ENCODE data around the gene CELF2.
"Not testable (repeated sequence)": the region's sequence is repeated elsewhere in the genome, so short reads cannot be mapped to it uniquely, and the experiment has no call there.

Gene CELF2

GRCh38 chr10:11329062-11329673 is 311.5 kb downstream of the CELF2 start:
- DNase-seq (ENCODE audit: low read depth, low spot score) = no peak
- peak overlapping the region; percentile 15 for H3K27ac ChIP-seq

- no peak for DNase-seq (ENCODE audit: low read depth, low spot score)
- no peak overlapping the region for H3K27ac ChIP-seq
Measured at GRCh38 chr10:11330383-11331045, 312.8 kb downstream of the CELF2 start.

GRCh38 chr10:11331046-11331577 is 313.4 kb downstream of the CELF2 start:
- no peak for DNase-seq (ENCODE audit: low read depth, low spot score)
- H3K27ac ChIP-seq = no peak overlapping the region

GRCh38 chr10:11331726-11332125 is 314.1 kb downstream of the CELF2 start:
- no peak for DNase-seq (ENCODE audit: low read depth, low spot score)
- no peak overlapping the region for H3K27ac ChIP-seq

- H3K27ac ChIP-seq = no peak overlapping the region
Measured at GRCh38 chr10:11332846-11333245, 315.2 kb downstream of the CELF2 start.

GRCh38 chr10:11334436-11334835 is 316.8 kb downstream of the CELF2 start:
- DNase-seq (ENCODE audit: low read depth, low spot score) = no peak
- no peak overlapping the region for H3K27ac ChIP-seq

More at GRCh38 chr10:11332846-11333245, 315.2 kb downstream of the CELF2 start:
- no peak for DNase-seq (ENCODE audit: low read depth, low spot score)

- DNase-seq (ENCODE audit: low read depth, low spot score) = no peak
- no peak overlapping the region for H3K27ac ChIP-seq
Measured at GRCh38 chr10:11335167-11335652, 317.5 kb downstream of the CELF2 start.

GRCh38 chr10:11335881-11336430 is 318.3 kb downstream of the CELF2 start:
- H3K27ac ChIP-seq = no peak overlapping the region

GRCh38 chr10:11336722-11337162 is 319.1 kb downstream of the CELF2 start:
- DNase-seq (ENCODE audit: low read depth, low spot score) = no peak
- no peak overlapping the region for H3K27ac ChIP-seq

More at GRCh38 chr10:11335881-11336430, 318.3 kb downstream of the CELF2 start:
- DNase-seq (ENCODE audit: low read depth, low spot score) = no peak

- DNase-seq (ENCODE audit: low read depth, low spot score) = no peak
Measured at GRCh38 chr10:11337516-11337915, 319.8 kb downstream of the CELF2 start.

GRCh38 chr10:11338160-11338844 is 320.6 kb downstream of the CELF2 start:
- no peak for DNase-seq (ENCODE audit: low read depth, low spot score)
- no peak overlapping the region for H3K27ac ChIP-seq

More at GRCh38 chr10:11337516-11337915, 319.8 kb downstream of the CELF2 start:
- no peak overlapping the region for H3K27ac ChIP-seq

GRCh38 chr10:11339013-11339412 is 321.3 kb downstream of the CELF2 start:
- no peak overlapping the region for H3K27ac ChIP-seq
- no peak for DNase-seq (ENCODE audit: low read depth, low spot score)

GRCh38 chr10:11339660-11340059 is 322.0 kb downstream of the CELF2 start:
- no peak overlapping the region for H3K27ac ChIP-seq
- no peak for DNase-seq (ENCODE audit: low read depth, low spot score)

- no peak overlapping the region for H3K27ac ChIP-seq
- no peak for DNase-seq (ENCODE audit: low read depth, low spot score)
Measured at GRCh38 chr10:11341283-11341960, 323.8 kb downstream of the CELF2 start.

GRCh38 chr10:11344081-11344480 is 326.4 kb downstream of the CELF2 start:
- no peak for DNase-seq (ENCODE audit: low read depth, low spot score)
- H3K27ac ChIP-seq = no peak overlapping the region

- DNase-seq (ENCODE audit: low read depth, low spot score) = no peak
Measured at GRCh38 chr10:11344550-11344949, 326.9 kb downstream of the CELF2 start.

GRCh38 chr10:11345224-11346054 is 327.8 kb downstream of the CELF2 start:
- peak; percentile 67 for DNase-seq (ENCODE audit: low read depth, low spot score)
- H3K27ac ChIP-seq = no peak overlapping the region

More at GRCh38 chr10:11344550-11344949, 326.9 kb downstream of the CELF2 start:
- no peak overlapping the region for H3K27ac ChIP-seq

- not testable (repeated sequence) for DNase-seq (ENCODE audit: low read depth, low spot score); H3K27ac ChIP-seq
Measured at GRCh38 chr10:11347580-11347979, 329.9 kb downstream of the CELF2 start.

- no peak overlapping the region for H3K27ac ChIP-seq
Measured at GRCh38 chr10:11351801-11352200, 334.1 kb downstream of the CELF2 start.

More at GRCh38 chr10:11351801-11352200, 334.1 kb downstream of the CELF2 start:
- no peak for DNase-seq (ENCODE audit: low read depth, low spot score)
